Kidney epithelial cell (primary cell): ENCODE measurements around the gene UQCRC1. TPM values are rescaled to one million over a fixed set of nuclear protein-coding genes. Genes with fewer than 3 reads are reported as not detected.

Source experiments
- DNase-seq: peaks from one replicate; pipeline ENCODE4 v3.0.0-alpha.2; 2010; ENCODE audit warnings: low read depth
- H3K27me3 ChIP-seq: 2 replicates; pipeline ENCODE4 v1.6.0; 2011; ENCODE audit warnings: low read length; ENCODE audit not compliant: control insufficient read depth, insufficient read depth
- H3K36me3 ChIP-seq: 2 replicates; pipeline ENCODE4 v1.5.1; 2011; ENCODE audit warnings: low read length; ENCODE audit not compliant: control insufficient read depth, insufficient read depth
- H3K4me3 ChIP-seq: 2 replicates; pipeline ENCODE4 v1.5.1; 2011; ENCODE audit warnings: low read depth, mild to moderate bottlenecking, control low read depth, low read length
- total RNA-seq: library from RNA; depleted of rRNA; stranded (reverse); fragments of >200 nt; gene quantifications from 2 replicates; pipeline ENCODE4 v1.2.3, GENCODE V29; 2015
- TF ChIP-seq, protein P1 (sequence below): IDR thresholded peaks from 2 replicates; pipeline ENCODE4 v1.5.1; 2011; ENCODE audit warnings: mild to moderate bottlenecking, moderate library complexity, low read length, control low read depth, inconsistent platforms; ENCODE audit not compliant: insufficient read depth, poor library complexity, severe bottlenecking

The UQCRC1 gene
- total RNA-seq, 1 donor from 2014 or later, result 435 TPM

DNA sequence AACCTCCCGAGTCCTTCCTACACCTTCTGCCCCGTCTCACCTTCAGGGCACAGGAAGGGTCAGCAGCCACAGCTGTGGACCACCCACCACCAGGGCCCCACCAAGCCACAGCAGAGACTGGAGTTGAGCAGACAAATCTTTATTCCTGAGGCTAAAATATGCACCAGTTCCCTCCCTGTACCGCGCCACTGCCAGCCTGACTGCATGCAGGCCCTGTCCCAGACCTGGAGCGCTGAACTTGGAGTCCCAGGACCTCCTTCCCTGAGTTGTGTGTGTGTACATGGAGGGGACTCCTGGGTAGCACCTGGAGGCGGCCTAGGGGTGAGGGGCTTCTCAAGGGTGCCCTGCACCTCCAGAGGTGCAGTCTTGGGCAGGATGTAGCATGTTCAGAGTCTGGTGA is 16.2 kb upstream of the UQCRC1 start:
- peaks cover 6% of the 10 kb centered on the region for H3K36me3 ChIP-seq
- DNase-seq, result no peak
- H3K4me3 ChIP-seq, result no peak overlapping the region
- no peaks in the 10 kb centered on the region for H3K27me3 ChIP-seq
- TF ChIP-seq, protein P1, sequence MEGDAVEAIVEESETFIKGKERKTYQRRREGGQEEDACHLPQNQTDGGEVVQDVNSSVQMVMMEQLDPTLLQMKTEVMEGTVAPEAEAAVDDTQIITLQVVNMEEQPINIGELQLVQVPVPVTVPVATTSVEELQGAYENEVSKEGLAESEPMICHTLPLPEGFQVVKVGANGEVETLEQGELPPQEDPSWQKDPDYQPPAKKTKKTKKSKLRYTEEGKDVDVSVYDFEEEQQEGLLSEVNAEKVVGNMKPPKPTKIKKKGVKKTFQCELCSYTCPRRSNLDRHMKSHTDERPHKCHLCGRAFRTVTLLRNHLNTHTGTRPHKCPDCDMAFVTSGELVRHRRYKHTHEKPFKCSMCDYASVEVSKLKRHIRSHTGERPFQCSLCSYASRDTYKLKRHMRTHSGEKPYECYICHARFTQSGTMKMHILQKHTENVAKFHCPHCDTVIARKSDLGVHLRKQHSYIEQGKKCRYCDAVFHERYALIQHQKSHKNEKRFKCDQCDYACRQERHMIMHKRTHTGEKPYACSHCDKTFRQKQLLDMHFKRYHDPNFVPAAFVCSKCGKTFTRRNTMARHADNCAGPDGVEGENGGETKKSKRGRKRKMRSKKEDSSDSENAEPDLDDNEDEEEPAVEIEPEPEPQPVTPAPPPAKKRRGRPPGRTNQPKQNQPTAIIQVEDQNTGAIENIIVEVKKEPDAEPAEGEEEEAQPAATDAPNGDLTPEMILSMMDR, result no peak

- Histone ChIP-seq H3K27me3 (no peaks in the 10 kb centered on the region), H3K36me3 (peaks cover 3% of the 10 kb centered on the region), H3K4me3 (no peak overlapping the region)
- TF ChIP-seq, protein P1, result no peak
- no peak for DNase-seq
These were observed 15.3 kb upstream of the UQCRC1 start for GRCh38 chr3:48624767-48625166.

GRCh38 chr3:48623851-48624547 is 14.6 kb upstream of the UQCRC1 start:
- peaks cover 3% of the 10 kb centered on the region for H3K36me3 ChIP-seq
- H3K27me3 ChIP-seq, result no peaks in the 10 kb centered on the region
- TF ChIP-seq, protein P1, result no peak
- H3K4me3 ChIP-seq, result no peak overlapping the region
- DNase-seq, result no peak

- H3K27me3 ChIP-seq, result no peaks in the 10 kb centered on the region
- H3K4me3 ChIP-seq, result no peak within 1 kb of the TSS
- TF ChIP-seq, protein P1, result no peak
- H3K36me3 ChIP-seq, result no peaks in the 10 kb centered on the region
- no peak for DNase-seq
These were observed 12.0 kb upstream of the UQCRC1 start, which contains the start of gene TMEM89 for GRCh38 chr3:48621461-48621869. Gene TMEM89 (minus strand): TSS chr3:48621769. CDS start chr3:48621756, 13 bp downstream.

DNA sequence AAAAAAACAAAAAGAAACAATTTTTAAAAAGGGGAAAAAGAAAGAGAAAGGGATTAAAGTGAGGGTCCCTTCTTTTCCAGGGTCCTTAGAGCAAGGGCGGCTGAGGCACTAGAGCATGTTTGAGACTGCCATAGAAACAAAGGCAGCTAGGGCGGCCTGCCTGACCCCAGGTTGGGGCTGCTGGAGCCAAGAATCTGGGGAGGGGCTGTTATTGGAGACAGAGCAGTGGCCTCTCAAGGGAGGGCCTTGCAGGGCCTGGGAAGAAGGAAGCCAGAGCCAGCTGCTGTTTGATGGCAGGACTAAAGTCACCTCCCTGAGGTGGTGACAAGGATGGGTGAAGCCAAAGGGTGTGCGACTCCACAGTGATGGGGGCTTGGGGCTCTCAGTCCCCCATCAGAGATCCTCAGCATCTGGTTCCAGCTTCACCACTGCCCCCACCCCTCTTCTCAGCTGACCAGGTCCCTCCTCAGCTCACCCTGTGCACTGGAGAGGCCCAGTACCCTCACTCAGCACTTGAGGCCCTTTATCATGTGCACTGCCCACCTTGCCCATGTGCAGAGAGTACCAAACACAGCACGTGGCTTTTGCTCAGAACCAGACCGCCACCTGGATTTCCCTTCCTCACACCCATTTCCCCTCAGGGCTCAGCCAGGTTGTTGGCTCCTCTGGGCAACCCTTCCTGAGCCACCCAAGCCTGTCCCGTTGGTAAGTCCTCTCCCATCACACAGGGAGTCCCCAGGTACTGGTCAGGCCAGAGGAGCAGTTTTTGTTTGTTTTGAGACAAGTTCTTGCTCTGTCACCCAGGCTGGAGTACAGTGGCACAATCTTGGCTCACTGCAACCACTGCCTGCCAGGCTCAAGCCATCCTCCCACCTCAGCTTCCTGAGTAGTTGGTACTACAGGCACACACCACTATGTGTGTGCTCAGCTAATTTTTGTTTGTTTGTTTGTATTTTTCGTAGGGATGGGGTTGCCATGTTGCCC is 10.4 kb upstream of the UQCRC1 start:
- TF ChIP-seq, protein P1, result no peak
- H3K36me3 ChIP-seq, result no peaks in the 10 kb centered on the region
- no peak overlapping the region for H3K4me3 ChIP-seq
- no peak for DNase-seq
- H3K27me3 ChIP-seq, result no peaks in the 10 kb centered on the region
